Left colon (tissue), 2 donors: ENCODE data around the gene TCOF1. TPM values are rescaled to one million over a fixed set of nuclear protein-coding genes. Genes with fewer than 3 reads are reported as not detected.
A peak's percentile ranks its signal among the peaks of the same experiment; 100 is the strongest.

Experiments
- ATAC-seq: fragments of 200-7000 bp; cut with Tn5 transposase; one replicate; pipeline ENCODE4 v1.9.1; 2020; ENCODE audit warnings: mild to moderate bottlenecking, moderate library complexity
- DNase-seq, 2 donors: peaks; one replicate each; pipeline ENCODE4 v3.0.0-alpha.2; 2020
- intact Hi-C, 2 donors: fragments of 100-400 bp; cut with DNase I in 1 of 2; cut with micrococcal nuclease in 1 of 2; formaldehyde crosslinking; loops; one replicate each; pipeline versions ENCODE4 v1.11.2 to v1.14.0; 2022; cut with DNase I, micrococcal nuclease
- total RNA-seq, 2 donors: library from RNA; stranded (reverse); fragmentation: NEBNext Ultra II Directional; extraction: Animal tissue kit (Norgen Biotek cat#: 25700); gene quantifications; one replicate each; pipeline ENCODE4 v1.2.1, GENCODE V29; 2021
- donor health status: DM: no; HTN: no; CAD: no.
- donor health status: DM: yes; HTN: yes; CAD: no.

TCOF1 gene
- total RNA-seq, 2 donors from 2014 or later: 14.6 to 21.7 TPM

GRCh38 chr5:150343994-150344631, 13.4 kb upstream of the TCOF1 start:
- intact Hi-C loops: no loop called here
- DNase-seq (no peak), ATAC-seq (no peak)

- no peak for ATAC-seq
These were observed 11.8 kb upstream of the TCOF1 start for GRCh38 chr5:150345716-150346115.

DNA sequence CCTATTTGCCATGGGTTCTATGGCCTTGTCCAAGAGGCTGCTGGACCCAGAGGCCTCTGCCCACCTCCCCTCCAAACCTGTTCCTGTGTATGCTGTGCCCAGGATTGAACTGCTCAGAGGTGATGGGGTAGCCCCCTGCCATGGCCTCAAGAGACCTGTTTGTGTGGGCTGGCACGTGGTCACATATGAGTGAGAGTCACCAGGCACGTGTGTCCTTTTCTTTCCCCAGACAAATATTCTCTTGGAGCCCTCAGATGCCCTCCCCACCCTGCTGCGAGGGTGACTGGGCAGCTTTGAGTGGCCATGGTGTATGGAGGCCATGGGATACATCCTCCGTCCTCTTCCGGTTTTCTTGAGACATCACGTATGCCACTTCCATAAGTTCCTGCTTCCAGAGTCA, 10.9 kb upstream of the TCOF1 start:
- intact Hi-C loops: no loop called here
- DNase-seq (no peak), ATAC-seq (no peak)

More at GRCh38 chr5:150345716-150346115, 11.8 kb upstream of the TCOF1 start:
- intact Hi-C loops: no loop called here
- no peak for DNase-seq

DNA sequence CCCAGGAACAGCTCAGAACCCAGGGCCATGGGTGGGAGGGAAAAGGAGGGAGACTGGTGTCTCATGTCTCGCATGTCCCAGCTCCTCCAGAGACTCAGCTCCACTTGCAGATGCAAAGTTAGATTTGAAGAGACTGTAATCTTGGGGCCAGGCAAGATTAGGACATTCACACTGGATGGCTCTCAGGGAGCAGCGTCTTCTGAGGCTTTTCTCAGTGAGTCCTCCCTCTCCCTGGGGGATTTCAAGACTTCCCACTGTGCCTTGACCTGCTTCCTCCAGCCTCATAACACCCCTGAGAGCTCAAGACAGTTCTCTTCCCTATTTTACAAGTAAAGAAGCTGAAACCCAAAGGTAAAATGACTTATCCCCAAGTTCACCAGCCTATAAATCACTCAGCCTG, 10.5 kb upstream of the TCOF1 start:
- intact Hi-C loops: no loop called here
- DNase-seq (no peak), ATAC-seq (no peak)

- no peak for ATAC-seq
- intact Hi-C loops: no loop called here
- DNase-seq: no peak
These were observed 10.0 kb upstream of the TCOF1 start for GRCh38 chr5:150347451-150347850.

DNA sequence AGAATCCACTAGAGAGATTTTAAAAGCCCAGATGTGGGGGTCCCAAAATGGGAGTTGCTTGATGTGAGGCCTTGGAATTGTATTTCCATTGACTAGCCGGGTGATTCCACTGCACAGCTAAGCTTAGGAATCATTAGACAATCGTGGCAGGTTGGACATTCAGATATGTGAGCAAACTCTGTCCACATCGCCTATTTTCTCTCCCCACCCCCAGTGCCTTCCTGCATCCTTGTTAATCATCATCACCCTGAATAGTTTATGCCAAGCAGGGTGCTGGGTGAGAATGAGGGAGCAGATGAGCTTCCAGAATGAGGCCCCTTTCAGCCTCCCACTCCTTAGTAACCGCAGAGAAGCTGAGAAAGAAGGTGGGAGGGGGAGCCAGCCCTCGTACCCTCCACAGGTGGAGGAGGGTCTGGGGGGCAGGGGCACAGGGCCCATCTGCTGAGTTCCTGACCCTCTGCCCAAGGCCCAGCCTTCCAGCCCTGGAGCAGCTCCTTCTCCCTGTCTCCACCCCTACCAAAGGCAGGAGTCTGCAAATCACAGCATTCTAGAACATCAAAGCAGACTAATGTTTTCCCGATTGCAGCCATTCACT, 7.7 kb upstream of the TCOF1 start:
- intact Hi-C loops: no loop called here
- ATAC-seq: no peak

GRCh38 chr5:150350524-150351344, 6.8 kb upstream of the TCOF1 start:
- intact Hi-C loops: no loop called here
- DNase-seq (peak; percentile 85), ATAC-seq (peak; percentile 84)

More for the DNA sequence above, 7.7 kb upstream of the TCOF1 start:
- DNase-seq: no peak

GRCh38 chr5:150352244-150353031, 5.1 kb upstream of the TCOF1 start:
- peak; percentile 56 for ATAC-seq
- intact Hi-C loops: no loop called here
- peak in 1 of 2 donors; percentile 18 for DNase-seq

GRCh38 chr5:150353032-150353675, 4.3 kb upstream of the TCOF1 start:
- ATAC-seq (no peak), DNase-seq (no peak)
- intact Hi-C loops: no loop called here

DNA sequence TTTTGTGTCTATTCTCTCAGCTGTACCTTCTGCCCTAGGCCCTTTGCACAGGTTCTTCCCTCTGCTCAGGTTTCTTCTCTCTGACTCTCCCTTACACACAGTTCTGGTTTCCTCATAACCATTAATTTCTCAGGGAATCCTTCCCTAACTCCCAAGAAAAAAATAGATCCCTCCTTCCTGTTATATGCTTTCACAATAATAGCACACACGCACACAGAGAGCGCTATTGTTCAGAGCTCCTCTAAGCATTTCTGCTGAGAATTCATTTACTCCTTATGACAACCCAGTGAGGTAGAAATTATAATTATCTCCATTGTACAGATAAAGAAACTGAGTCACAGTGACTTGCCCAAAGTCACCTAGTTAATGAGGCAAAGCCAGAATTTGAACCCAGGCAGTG, 1.7 kb upstream of the TCOF1 start:
- DNase-seq (no peak), ATAC-seq (no peak)
- intact Hi-C loops: no loop called here

DNA sequence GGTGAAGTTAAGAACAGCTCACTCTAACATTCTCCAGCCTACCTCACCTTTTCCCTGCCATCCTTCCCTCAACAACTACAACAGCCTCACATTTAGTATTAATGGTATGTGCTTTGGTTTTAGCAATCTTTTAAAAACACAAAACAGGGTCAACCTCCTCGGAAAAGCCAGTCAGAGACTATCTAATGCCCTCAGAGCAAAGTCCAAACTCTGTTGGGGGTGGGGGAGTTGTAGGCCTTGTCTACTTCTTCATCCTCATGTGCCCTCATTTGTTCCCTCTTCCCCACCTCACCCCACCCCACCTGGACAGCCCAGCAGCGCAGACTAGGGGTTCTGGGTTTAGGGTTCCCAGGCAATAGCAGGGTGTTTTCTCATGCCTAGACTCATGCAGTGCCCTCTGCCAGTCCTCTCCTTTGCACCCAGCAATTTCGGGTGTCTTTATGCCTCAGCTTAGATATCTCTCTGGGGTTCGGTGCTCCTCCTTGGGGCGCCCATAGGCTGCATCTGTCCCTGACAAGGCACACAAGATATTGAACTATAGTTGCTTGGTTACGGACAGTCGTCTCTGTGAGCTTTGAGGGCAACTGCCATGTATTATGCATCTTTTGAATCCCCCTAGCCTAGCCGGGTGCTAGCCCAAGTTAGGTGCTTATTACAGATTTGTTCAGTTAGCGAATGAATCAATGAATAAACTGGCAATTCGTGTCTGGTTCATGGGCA, 762 bp upstream of the TCOF1 start:
- DNase-seq: peak in 1 of 2 donors; percentile 44
- intact Hi-C loops: no loop called here
- peak; percentile 12 for ATAC-seq

GRCh38 chr5:150358261-150359095, 981 bp downstream of the TCOF1 start:
- peak in 1 of 2 donors; percentile 10 for DNase-seq
- intact Hi-C loops: no loop called here
- no peak for ATAC-seq

DNA sequence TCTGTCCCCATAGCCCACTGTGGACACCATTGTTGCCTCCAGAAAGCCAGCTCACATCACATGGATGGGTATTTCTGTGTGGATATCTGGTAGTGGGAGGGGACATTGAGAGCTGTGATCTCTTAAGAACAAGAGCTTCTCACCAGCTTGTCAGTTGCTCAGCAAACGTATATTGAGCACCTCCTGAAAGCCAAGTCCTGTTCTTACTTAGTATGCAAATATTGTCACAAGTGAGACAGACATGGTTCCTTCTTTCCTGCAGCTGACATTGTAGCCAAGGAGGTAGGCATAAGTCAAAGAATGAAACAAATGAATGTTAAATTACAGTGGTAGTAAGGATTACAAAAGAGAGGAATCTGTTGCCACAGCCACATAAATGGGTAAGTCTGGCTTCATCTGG, 3.8 kb downstream of the TCOF1 start:
- ATAC-seq (no peak), DNase-seq (no peak)
- intact Hi-C loops: no loop called here

DNA sequence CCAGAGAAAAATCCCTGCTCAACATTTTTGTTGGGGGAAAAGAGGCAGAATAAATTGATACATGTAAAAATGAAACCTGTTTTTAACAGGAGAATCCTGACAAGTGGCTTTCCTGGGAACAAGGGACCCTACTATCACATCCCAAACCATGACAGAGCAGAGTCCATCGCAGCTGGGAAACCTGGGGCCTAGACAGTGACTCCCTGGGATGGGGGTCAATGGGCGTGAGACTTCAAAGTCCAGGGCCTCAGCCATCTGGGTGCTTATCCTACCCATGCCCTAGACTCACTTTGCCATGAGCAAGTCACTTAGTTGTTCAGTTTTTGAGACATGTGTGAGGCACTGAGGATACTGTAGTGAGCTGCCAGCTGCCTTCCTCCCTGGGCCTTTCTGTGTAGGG, 5.7 kb downstream of the TCOF1 start:
- no peak for DNase-seq
- no peak for ATAC-seq
- intact Hi-C loops: no loop called here

- DNase-seq: no peak
- intact Hi-C loops: no loop called here
- ATAC-seq: no peak
These were observed 6.5 kb downstream of the TCOF1 start for GRCh38 chr5:150364004-150364403.

DNA sequence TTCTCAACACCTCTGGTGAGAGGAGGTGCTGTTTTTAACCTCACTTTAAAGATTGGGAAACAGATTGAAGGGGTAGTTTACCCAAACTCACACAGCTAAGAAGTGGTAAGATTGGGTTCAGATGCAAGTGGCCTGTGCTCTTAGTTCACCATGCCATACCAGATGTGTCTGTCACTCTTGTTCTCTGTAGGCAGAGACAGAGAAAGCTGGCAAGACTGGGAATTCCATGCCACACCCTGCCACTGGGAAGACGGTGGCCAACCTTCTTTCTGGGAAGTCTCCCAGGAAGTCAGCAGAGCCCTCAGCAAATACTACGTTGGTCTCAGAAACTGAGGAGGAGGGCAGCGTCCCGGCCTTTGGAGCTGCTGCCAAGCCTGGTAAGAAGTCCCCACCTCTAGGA, 11.0 kb downstream of the TCOF1 start:
- intact Hi-C loops: no loop called here
- no peak for ATAC-seq
- no peak for DNase-seq

- intact Hi-C loops: no loop called here
- ATAC-seq (no peak), DNase-seq (no peak)
These were observed 15.1 kb downstream of the TCOF1 start for GRCh38 chr5:150372639-150373038.
